NCI-H1092 (cell line): Measurements from ENCODE around the gene IBA57.

Experiments used
- DNase-seq: peaks from one replicate; lab custom pipeline; 2025; lab: John Stamatoyannopoulos, UW

The IBA57 gene

GRCh38 chr1:228144993-228145343, 20.6 kb upstream of the IBA57 start:
- DNase-seq = no peak

- DNase-seq = no peak
Measured at GRCh38 chr1:228145463-228146416, 19.9 kb upstream of the IBA57 start.

- no peak for DNase-seq
Measured at GRCh38 chr1:228146417-228147150, 19.0 kb upstream of the IBA57 start.

- DNase-seq = no peak
Measured at GRCh38 chr1:228147151-228147693, 18.4 kb upstream of the IBA57 start.

- no peak for DNase-seq
Measured at GRCh38 chr1:228147768-228148167, 17.8 kb upstream of the IBA57 start.

- no peak for DNase-seq
Measured at GRCh38 chr1:228148196-228148861, 17.3 kb upstream of the IBA57 start.

- no peak for DNase-seq
Measured at GRCh38 chr1:228148935-228149405, 16.6 kb upstream of the IBA57 start.

- no peak for DNase-seq
Measured at GRCh38 chr1:228149406-228150119, 16.0 kb upstream of the IBA57 start, which contains the start of gene GJC2. GJC2 (plus strand) TSS chr1:228149930; CDS start chr1:228157759, 7,829 bp downstream.

GRCh38 chr1:228150120-228150460, 15.5 kb upstream of the IBA57 start:
- no peak for DNase-seq

- no peak for DNase-seq
Measured at GRCh38 chr1:228150461-228151179, 15.0 kb upstream of the IBA57 start.

- DNase-seq = no peak
Measured at GRCh38 chr1:228151180-228151925, 14.3 kb upstream of the IBA57 start.

- no peak for DNase-seq
Measured at GRCh38 chr1:228152097-228152917, 13.3 kb upstream of the IBA57 start.

GRCh38 chr1:228152918-228153258, 12.7 kb upstream of the IBA57 start:
- no peak for DNase-seq

- no peak for DNase-seq
Measured at GRCh38 chr1:228154021-228154669, 11.5 kb upstream of the IBA57 start.

GRCh38 chr1:228154670-228155571, 10.7 kb upstream of the IBA57 start:
- DNase-seq = no peak

GRCh38 chr1:228155596-228156514, 9.7 kb upstream of the IBA57 start:
- DNase-seq = no peak

GRCh38 chr1:228156515-228156881, 9.1 kb upstream of the IBA57 start:
- DNase-seq = no peak
